NCI-H345 treated with DMSO at 0.1 percent for 48 hours (cell line): Measurements from ENCODE around the gene RBM38.
"Not testable (repeated sequence)": the region's sequence is repeated elsewhere in the genome, so short reads cannot be mapped to it uniquely, and the experiment has no call there.

Experiments
- DNase-seq: peaks from one replicate; lab custom pipeline; 2025; ENCODE audit not compliant: unreplicated experiment; lab: John Stamatoyannopoulos, UW

Gene RBM38

GRCh38 chr20:57390604-57391438, at the start of gene RBM38:
RBM38 (plus strand) TSS chr20:57391396; CDS start chr20:57391582, 186 bp downstream.
- DNase-seq, result peak; percentile 39

- DNase-seq, result no peak
Observed at GRCh38 chr20:57341663-57342062, 49.5 kb upstream of the RBM38 start.

GRCh38 chr20:57342829-57343228, 48.4 kb upstream of the RBM38 start:
- DNase-seq, result no peak

- peak; percentile 63 for DNase-seq
Observed at GRCh38 chr20:57346477-57346876, 44.7 kb upstream of the RBM38 start.

- DNase-seq, result no peak
Observed at GRCh38 chr20:57347393-57347792, 43.8 kb upstream of the RBM38 start.

GRCh38 chr20:57348200-57348921, 42.8 kb upstream of the RBM38 start:
- DNase-seq, result not testable (repeated sequence)

GRCh38 chr20:57348922-57349574, 42.1 kb upstream of the RBM38 start:
- not testable (repeated sequence) for DNase-seq

GRCh38 chr20:57350081-57350710, 41.0 kb upstream of the RBM38 start:
- no peak for DNase-seq

- not testable (repeated sequence) for DNase-seq
Observed at GRCh38 chr20:57350726-57351041, 40.5 kb upstream of the RBM38 start.

- peak; percentile 85 for DNase-seq
Observed at GRCh38 chr20:57351042-57351783, 40.0 kb upstream of the RBM38 start, which contains the start of gene RAE1. RAE1 (plus strand) TSS chr20:57351255; CDS start chr20:57354039, 2,784 bp downstream.

- DNase-seq, result no peak
Observed at GRCh38 chr20:57352305-57352704, 38.9 kb upstream of the RBM38 start.

- DNase-seq, result no peak
Observed at GRCh38 chr20:57353351-57353750, 37.8 kb upstream of the RBM38 start.

- no peak for DNase-seq
Observed at GRCh38 chr20:57361517-57361916, 29.7 kb upstream of the RBM38 start.

GRCh38 chr20:57364451-57364850, 26.7 kb upstream of the RBM38 start:
- no peak for DNase-seq

- DNase-seq, result no peak
Observed at GRCh38 chr20:57369596-57369995, 21.6 kb upstream of the RBM38 start.

- no peak for DNase-seq
Observed at GRCh38 chr20:57370316-57370715, 20.9 kb upstream of the RBM38 start.

- no peak for DNase-seq
Observed at GRCh38 chr20:57371363-57371762, 19.8 kb upstream of the RBM38 start.

- no peak for DNase-seq
Observed at GRCh38 chr20:57372157-57372556, 19.0 kb upstream of the RBM38 start.

GRCh38 chr20:57372581-57373350, 18.4 kb upstream of the RBM38 start:
- DNase-seq, result no peak
